Stimulated activated CD8-positive, alpha-beta memory T cell treated with anti-CD3 and anti-CD28 coated beads, Interleukin-2, amount 100 ng/mL, for 48 hours (primary cell): ENCODE results near the gene DDR2.

Experiments
- DNase-seq, 2 donors: peaks; one replicate each; pipeline ENCODE4 v3.0.0-alpha.2; 2020; ENCODE audit warnings: low read depth in 2 of 2

Gene DDR2

DNA sequence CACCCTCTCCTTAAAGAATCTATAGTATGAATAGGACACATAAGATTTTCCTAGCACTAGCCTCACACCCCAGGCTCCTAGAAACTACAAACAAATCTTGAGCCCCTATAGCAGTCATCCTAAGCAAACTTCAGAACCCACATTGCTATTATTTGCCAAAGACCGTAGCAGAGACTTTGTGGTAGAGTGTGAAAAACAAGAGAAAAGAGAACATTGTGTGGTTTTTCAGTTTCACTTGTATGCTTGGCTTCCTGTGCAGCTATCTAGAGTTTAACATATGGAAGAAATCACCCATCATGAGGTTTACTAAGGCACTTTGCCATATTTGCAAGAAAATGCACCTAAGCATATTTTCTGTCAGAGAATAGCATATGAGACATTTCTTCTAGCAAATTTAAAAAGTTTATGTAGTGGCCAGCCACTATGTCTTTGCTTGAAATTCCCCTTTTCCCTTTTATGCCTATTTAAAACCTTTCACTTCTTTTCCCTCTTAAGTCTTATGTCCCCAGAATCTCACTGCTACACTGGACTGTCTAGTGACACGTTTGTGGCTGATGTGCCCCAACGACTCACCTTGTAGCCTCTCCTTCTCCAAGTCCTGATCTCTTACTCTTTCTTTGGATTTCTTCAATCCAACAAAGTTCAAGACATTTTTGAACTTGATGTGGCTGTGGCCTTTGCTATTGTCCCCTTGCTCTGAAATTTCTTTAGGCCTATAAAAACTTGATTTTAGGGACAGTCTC is 203.1 kb downstream of the DDR2 start:
- no peak for DNase-seq
